Activated CD4-positive, alpha-beta T cell treated with anti-CD3 and anti-CD28 coated beads, Interleukin-10, Interleukin-2, amounts not matched to agents 100 ng/mL and 50 ng/mL, durations not matched to agents 16 hours and 8 hours (primary cell): ENCODE results near the gene RMI2.
"Not testable (repeated sequence)": the region's sequence is repeated elsewhere in the genome, so short reads cannot be mapped to it uniquely, and the experiment has no call there.

Experiments
- DNase-seq: peaks from one replicate; pipeline ENCODE4 v3.0.0-alpha.2; 2020

Gene RMI2

GRCh38 chr16:11356573-11357331, 11.5 kb downstream of the RMI2 start:
- peak; percentile 73 for DNase-seq

- no peak for DNase-seq
Observed at GRCh38 chr16:11358531-11358930, 13.3 kb downstream of the RMI2 start.

GRCh38 chr16:11359370-11359769, 14.1 kb downstream of the RMI2 start:
- DNase-seq: no peak

- no peak for DNase-seq
Observed at GRCh38 chr16:11360641-11361373, 15.5 kb downstream of the RMI2 start.

- peak; percentile 63 for DNase-seq
Observed at GRCh38 chr16:11361701-11362451, 16.6 kb downstream of the RMI2 start.

GRCh38 chr16:11363927-11364258, 18.6 kb downstream of the RMI2 start:
- no peak for DNase-seq

GRCh38 chr16:11367483-11367906, 22.2 kb downstream of the RMI2 start:
- DNase-seq: no peak

- no peak for DNase-seq
Observed at GRCh38 chr16:11370084-11370931, 25.0 kb downstream of the RMI2 start.

GRCh38 chr16:11370932-11371279, 25.6 kb downstream of the RMI2 start:
- not testable (repeated sequence) for DNase-seq

GRCh38 chr16:11372073-11372828, 27.0 kb downstream of the RMI2 start:
- no peak for DNase-seq

GRCh38 chr16:11372829-11373306, 27.6 kb downstream of the RMI2 start:
- DNase-seq: no peak

- DNase-seq: no peak
Observed at GRCh38 chr16:11374255-11374654, 29.0 kb downstream of the RMI2 start.

GRCh38 chr16:11377154-11377553, 31.9 kb downstream of the RMI2 start:
- no peak for DNase-seq

- not testable (repeated sequence) for DNase-seq
Observed at GRCh38 chr16:11378951-11379350, 33.7 kb downstream of the RMI2 start.

GRCh38 chr16:11379420-11379819, 34.2 kb downstream of the RMI2 start:
- peak; percentile 84 for DNase-seq

GRCh38 chr16:11380836-11381235, 35.6 kb downstream of the RMI2 start:
- no peak for DNase-seq

- no peak for DNase-seq
Observed at GRCh38 chr16:11383481-11384183, 38.4 kb downstream of the RMI2 start.

- no peak for DNase-seq
Observed at GRCh38 chr16:11384184-11384955, 39.1 kb downstream of the RMI2 start.

GRCh38 chr16:11384956-11385586, 39.8 kb downstream of the RMI2 start:
- DNase-seq: no peak
